ENCODE measurements around the gene MVD. TPM values are rescaled to one million over a fixed set of nuclear protein-coding genes. Genes with fewer than 3 reads are reported as not detected.

Gene MVD, protein sequence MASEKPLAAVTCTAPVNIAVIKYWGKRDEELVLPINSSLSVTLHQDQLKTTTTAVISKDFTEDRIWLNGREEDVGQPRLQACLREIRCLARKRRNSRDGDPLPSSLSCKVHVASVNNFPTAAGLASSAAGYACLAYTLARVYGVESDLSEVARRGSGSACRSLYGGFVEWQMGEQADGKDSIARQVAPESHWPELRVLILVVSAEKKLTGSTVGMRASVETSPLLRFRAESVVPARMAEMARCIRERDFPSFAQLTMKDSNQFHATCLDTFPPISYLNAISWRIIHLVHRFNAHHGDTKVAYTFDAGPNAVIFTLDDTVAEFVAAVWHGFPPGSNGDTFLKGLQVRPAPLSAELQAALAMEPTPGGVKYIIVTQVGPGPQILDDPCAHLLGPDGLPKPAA
- 66.0 TPM for total RNA-seq

- peak; percentile 44 for FAIRE-seq
- DNase-seq (ENCODE audit: low spot score in 2 of 2), result peak; percentile 100
Measured at GRCh38 chr16:88662843-88663606, at the start of gene MVD. Gene MVD (minus strand): TSS chr16:88663091. CDS start chr16:88663080, 11 bp downstream.

- FAIRE-seq (no peak), DNase-seq (ENCODE audit: low spot score in 2 of 2) (no peak)
Measured at GRCh38 chr16:88712362-88712979, 49.6 kb upstream of the MVD start.

DNA sequence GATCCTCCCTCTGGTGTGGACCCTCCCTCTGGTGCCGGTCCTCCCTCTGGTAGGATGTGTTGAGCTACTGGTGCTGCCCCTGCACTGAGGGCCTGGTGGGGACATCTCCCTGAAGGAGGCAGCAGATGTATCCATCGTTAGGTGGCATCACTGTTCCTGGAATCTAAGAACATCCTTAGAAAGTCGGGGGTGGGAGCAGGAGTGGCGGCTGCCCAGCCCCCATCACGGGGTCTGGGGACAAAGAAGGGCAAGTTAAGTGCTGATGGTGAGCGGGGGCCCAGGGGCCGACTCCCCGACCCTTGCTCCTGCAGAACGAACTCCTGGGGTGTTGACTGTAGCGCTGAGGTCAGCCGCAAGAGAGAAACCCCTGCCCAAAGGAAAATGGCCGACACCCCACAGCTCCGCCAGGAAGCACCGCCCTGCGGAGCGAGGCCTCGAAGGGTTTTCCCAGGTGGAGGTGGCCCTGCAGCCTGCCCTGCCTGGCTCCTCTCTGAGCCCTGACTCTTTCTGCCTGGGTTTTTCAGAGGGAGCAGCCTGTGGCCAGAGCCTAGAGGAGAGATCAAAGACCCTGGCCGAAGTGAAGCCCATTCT is 49.0 kb upstream of the MVD start:
- DNase-seq (ENCODE audit: low spot score in 2 of 2), result no peak
- FAIRE-seq, result no peak

GRCh38 chr16:88710556-88710955 is 47.7 kb upstream of the MVD start:
- no peak for FAIRE-seq
- DNase-seq (ENCODE audit: low spot score in 2 of 2), result no peak

DNA sequence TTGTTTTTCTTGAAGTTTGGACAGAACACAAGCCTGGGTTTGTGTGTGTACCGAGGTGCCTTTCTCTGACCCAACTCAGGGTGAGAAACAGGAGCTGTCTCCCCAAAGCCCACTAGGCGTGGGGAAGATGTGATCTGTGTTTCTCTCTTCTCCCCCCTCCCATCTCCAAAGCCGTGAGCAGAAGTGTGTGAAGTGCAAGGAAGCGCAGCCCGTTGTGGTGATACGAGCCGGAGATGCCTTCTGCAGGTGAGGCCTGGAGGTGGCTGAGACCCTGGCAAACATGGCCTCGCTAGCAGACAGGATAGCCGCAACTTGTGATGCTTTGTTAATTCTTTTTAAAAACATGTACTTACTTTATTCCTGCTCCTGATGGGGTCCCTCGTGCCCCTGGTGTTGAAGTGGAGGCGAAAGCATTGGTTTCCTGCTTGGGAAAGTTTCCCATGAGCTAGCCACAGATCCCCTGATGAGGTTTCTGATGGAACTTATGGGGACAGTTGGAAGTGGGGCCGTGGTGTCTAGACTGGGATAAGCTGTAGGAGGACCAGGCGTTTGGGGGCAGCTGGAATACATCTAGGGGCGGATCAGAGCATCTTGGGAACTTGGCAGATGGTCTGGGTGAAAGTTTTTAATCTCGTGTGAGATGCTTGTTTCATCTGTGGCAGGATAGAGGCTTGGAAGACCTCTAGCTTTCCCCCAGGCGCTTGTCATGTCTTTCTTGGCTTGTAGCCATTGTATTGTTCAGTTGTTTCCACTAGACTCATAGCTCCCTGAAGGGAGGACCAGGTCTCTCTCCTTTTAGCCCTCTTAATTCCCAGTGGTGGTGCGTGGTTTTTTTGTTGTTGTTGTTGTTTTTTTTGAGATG is 44.3 kb upstream of the MVD start:
- FAIRE-seq, result no peak

GRCh38 chr16:88706229-88706964 is 43.5 kb upstream of the MVD start, which contains the start of the genes CTU2 and RNF166:
Gene CTU2 (plus strand): TSS chr16:88706503. CDS start chr16:88706531, 28 bp downstream.
Gene RNF166 (minus strand): TSS chr16:88706408. CDS start chr16:88706325, 83 bp downstream.
- DNase-seq (ENCODE audit: low spot score in 2 of 2) (peak; percentile 100), FAIRE-seq (no peak)

More for the DNA sequence above, 44.3 kb upstream of the MVD start:
- DNase-seq (ENCODE audit: low spot score in 2 of 2), result no peak

- FAIRE-seq, result no peak
- DNase-seq (ENCODE audit: low spot score in 2 of 2), result no peak
Measured at GRCh38 chr16:88705801-88706228, 42.9 kb upstream of the MVD start.

DNA sequence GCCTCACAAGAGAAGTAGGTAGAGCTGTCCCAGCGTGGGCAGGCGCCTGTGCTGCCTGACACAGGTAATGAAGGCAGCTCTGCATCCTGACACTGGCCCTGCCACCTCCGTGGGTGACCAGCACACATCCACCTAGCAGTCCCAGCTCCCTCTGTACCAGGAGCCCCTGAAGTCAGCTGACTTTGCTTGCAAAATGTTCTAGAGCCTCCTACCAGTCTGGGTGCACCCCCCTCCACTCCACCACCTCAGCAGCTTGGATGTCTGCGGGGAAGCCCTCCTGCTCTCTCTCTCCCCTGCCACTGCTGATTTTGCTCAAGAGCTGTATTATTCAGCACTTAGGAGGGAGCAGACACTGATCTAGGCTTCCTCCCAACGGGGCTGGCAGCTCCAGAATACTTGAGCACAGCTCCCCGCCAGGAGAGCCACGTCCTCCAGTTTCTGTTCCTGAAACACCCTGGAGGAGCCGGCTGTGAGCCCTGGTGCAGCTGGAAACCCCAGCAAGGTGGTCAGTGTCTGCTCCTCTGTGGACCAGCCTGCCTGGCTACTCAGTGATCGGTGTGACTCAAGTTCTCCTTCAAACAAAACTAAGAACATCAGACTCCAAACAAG is 42.3 kb upstream of the MVD start:
- no peak for DNase-seq (ENCODE audit: low spot score in 2 of 2)
- no peak for FAIRE-seq

DNA sequence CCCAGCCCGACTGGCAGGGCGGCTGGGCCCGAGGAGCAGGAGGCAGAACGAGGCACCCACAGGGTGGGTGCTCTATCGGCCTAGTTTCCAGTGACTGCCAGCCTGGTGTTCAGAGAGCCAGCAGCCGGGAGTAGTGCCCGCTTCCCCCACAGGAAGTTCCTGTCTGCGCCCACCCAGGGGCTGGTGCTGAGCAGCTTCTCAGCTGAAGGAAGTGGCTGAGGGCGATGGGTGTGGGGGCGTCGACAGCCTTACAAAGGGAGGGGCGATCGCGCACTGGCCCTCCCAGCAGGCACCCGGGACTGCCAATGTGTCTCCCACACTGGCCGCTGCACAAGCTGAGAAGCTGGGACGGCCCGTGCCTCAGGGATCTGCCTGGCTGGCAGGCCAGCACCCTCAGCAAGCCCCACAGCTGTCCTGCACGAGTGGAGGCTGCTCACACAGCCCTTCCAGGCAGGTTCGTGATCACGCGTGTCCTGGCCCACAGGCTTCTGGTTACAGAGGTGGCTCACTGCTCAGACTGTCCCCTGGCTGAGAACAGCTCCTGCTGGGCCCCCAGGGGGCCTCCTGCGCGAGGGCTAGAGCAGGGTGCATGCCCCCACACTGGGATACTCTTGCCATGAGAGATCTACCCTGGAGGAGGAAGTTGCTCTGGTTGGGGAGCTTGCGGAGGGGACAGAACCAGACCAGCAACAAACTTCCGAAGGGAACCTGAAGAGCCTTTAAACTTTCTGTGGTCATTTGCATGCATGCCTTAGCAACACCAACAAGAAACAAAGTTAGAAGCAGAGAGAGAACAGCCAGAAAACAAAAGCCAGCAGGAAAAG is 40.8 kb upstream of the MVD start:
- DNase-seq (ENCODE audit: low spot score in 2 of 2) (no peak), FAIRE-seq (no peak)

GRCh38 chr16:88702371-88703210 is 39.7 kb upstream of the MVD start:
- FAIRE-seq (no peak), DNase-seq (ENCODE audit: low spot score in 2 of 2) (no peak)

DNA sequence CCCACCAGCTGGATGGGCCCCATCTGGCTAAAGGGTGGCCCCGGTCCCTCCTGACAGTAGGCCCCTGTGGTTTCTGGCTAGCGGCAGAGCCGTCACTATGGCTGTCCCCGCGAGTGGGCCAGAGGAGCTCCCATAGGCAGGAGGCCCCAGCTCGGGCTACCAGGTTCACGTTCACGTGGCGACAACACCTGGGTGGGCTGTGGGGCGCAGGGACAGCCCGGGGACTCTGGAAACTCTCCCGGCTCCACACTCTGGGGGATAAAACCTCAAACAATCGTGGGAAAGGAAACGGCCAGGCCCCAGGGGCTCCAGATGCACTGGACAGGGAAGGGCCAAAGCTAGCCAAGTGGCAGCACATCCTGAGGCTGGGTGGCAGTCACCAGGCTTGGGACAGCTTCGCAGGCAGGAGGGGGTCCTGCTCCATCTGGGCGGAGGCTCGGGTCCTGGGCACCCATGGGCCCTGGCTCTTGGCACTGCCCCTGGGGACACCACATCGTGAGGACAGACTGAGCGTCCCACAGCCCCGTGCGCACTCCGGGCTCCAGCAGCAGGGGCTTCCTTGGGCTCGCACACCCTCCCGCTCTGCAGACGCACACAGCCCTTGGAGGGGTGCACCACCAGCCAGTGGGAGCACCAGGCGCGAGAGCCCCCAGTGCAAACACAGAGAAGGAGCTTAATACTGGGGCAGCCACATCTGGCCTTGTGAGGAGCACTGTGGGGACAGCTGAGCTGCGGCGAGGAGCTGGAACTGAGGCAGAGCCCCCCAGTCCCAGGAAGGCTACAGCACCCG is 38.9 kb upstream of the MVD start:
- FAIRE-seq (no peak), DNase-seq (ENCODE audit: low spot score in 2 of 2) (no peak)

DNA sequence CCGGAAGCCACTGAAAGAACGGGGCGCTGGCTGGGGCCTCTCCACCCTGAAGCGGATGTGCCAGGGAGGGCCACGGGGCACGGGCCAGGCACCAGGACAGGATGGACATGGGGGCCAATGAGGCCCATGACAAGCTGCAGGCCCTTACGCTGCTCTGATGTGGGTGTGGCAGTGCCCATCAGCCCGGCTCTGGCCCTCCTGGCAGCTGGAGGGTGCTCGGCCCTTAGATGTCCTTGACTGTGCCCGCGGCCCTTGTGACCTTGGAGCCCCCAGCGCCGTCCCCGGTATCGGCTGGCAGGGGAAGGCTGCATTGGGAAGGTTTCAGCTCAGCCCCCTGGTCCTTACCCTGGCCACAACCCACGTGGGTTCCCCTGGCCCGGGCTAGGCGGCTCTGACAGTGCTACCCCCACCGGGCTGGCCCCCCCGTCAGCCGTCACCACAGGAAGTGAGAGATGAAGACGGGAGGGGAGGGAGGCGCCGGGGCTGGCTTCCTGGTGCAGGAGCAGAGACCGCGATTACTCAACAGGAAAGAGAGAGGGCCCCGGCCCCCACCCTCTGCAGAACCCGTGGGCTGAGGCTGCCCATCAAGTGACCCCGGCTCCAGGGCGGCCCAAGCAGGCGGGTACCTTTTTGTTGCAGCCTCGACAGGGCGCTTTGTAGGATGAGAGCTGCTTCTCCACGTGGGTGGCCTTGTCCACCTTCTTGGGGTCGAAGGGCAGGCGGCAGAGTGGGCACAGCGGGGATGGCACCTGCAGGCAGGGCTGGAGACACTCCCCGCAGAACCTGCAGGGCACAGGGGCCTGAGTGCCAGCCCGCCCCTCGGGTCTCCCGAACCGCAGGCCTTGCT is 38.0 kb upstream of the MVD start:
- DNase-seq (ENCODE audit: low spot score in 2 of 2) (peak in 1 of 2 donors; percentile 62), FAIRE-seq (no peak)

DNA sequence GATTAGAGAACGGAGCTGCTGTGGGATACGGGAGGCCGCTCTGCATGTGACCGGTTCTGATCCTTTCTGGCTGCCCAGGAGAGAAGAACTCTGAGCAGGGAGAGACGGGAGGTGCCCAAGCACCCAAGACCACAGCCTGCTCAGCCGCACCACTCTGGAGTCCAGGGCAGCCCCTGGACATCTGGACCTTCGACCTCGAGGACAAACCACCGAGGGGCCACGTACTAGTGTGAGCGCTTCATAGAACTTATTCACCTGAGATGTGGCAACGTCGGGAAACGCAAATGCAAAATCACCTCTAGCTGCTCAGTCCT is 37.4 kb upstream of the MVD start:
- FAIRE-seq (no peak), DNase-seq (ENCODE audit: low spot score in 2 of 2) (no peak)

DNA sequence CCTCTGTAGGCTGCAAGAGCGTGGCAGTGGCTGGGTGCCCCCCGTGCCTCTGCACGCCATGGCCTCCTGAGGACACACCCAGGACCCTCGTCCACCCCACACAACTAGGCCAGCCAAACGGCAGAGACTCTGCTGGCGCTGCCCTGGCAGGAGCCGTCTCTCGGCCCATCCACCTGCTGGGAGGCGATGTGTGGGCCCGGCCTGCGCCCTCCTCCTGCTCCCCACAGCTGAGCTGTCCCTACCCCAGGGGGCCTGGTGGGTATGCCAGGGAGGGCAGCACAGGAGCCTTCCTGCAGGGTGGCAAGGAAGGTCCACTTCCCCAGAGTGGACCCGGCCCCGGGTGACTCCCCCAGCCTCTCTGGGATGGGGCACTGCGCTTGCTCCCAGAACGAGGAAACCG is 36.3 kb upstream of the MVD start:
- DNase-seq (ENCODE audit: low spot score in 2 of 2) (no peak), FAIRE-seq (no peak)

GRCh38 chr16:88698646-88699045 is 35.8 kb upstream of the MVD start:
- DNase-seq (ENCODE audit: low spot score in 2 of 2), result no peak
- no peak for FAIRE-seq

All from frontal cortex (tissue), 4 donors.